Measurements from ENCODE around the gene ENTPD2.

The ENTPD2 gene

GRCh38 chr9:137029058-137029936 lies 24.6 kb downstream of the ENTPD2 start:
- peak in 12 of 14 donors; percentile 45 to 78 (median 67) for DNase-seq

DNA sequence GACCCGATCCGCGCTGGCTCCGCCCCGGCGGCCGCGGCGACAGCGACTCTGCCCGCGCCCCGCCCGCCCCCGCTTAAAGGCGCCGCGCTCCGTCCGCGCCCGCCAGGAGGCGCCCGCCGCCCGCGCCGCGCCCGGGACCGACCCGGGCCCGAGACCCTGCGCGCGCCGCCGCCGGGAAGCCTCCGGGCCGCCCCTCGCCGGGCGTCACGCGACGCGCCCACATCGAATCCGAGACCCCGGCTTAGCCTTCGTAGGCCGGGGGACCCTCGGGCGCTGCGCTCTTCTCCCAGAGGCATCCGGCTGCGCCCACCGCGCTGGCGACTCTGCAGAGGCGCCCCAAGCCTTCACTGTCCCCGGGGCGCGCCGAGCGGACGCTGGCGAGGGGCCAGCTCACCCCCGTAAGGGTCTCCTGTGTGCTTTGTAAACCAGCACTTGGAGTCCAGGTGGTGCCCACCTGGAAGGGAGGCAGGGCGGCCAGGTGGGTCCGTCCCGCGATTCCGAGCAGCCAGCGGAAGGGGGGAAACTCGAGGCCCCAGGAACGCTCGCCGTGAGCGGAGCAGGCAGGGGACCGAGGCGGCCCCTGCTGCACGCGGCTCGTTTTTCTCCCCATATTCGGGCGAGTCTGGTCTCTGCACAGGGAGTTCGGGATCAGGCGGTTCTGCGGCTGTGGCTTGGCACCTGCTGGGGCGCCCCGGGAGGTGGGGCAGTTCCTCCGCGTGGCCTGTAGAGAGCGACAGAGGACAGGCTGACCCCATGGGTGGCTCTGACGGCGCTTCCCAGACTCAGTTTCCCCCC lies 25.4 kb downstream of the ENTPD2 start:
- peak in 12 of 14 donors; percentile 42 to 84 (median 51) for DNase-seq

GRCh38 chr9:137027369-137028262 lies 26.2 kb downstream of the ENTPD2 start, which contains the start of gene ABCA2:
ABCA2 (minus strand) TSS chr9:137028237; CDS start chr9:137028140, 97 bp downstream.
- DNase-seq, result peak in 4 of 14 donors; percentile 33 to 67 (median 53)

DNA sequence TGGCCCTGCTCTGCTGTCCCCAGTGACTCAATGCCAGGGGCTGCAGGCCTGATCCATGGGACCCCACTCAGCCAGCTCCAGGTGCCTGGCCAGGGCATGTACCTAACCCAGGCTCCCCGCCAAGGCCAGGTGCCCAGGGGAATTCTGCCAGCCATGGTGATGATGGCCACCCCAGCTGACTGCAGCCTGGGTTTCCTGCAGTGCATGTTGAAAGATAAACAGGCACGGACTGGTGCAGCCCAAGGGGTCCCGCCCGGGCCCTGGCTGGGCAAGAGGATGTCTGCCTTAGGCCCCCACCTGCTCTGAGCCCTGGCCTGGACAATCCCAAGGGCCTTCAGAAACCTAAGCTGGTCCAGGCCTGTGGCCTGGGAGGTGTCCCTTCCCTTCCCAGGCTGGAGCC lies 27.0 kb downstream of the ENTPD2 start:
- DNase-seq, result peak in 4 of 14 donors; percentile 48 to 68 (median 55)

DNA sequence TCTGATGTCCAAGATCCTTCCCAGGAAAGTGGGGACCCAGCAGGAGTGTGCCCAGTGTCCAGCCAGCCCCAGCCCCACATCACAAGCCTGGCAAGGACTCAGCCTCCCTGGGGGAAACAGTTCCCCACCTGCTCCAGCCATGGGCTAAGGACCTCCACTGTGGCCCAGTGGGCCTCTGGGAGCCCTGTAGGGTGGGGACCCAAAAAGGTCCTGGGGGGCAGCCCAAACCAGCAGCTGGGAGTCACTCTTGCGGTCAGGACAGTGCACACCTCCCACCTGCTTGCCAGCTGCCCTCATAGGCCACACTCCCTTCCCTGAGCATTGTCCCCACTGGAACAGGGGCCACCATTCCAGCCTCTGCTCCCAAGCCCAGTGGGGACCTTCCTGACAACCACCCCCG lies 27.5 kb downstream of the ENTPD2 start:
- peak in 2 of 14 donors; percentile 42 to 48 for DNase-seq

GRCh38 chr9:137025517-137025966 lies 28.3 kb downstream of the ENTPD2 start:
- DNase-seq, result peak in 13 of 14 donors; percentile 73 to 98 (median 92)

- DNase-seq, result peak in 6 of 14 donors; percentile 43 to 79 (median 61)
Observed at GRCh38 chr9:137023583-137023991, 30.3 kb downstream of the ENTPD2 start.

DNA sequence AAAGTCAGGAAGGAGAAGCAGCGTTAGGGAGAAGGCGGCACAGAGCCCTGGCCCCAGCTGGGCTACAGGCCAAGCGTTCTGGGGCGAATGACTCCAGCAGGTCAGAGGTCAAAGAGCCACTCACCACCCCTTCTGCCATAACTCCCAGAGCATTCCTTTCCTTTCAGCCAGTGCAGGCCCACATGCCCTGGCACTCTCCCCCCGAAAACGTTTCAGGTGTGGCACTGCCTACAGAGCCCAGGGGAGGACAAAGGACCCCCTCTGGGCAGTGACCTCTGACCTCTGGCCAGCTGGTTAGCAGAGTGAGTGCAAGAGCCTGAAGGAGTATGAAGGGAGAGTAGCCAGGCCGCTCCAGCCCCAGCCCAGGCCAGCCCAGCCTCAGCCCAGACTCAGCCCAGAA lies 30.7 kb downstream of the ENTPD2 start:
- DNase-seq, result peak in 1 of 14 donors; percentile 43

DNA sequence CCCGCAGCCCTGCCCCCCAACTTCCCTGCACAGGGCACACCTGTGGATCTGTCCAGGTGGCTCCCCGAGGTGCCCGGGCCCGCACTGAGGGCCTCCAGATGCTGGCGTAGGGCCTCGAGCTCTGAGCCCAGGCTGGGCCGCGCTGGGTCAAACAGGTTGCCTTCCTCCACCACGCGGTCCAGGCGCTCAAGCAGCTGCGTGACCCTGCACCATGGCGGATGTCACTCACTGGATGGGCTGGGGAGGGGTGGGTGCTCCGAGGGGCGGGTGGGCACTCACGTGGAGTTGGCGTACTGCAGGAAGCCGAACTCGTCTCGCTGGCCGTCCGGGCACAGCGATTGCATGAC lies 31.2 kb downstream of the ENTPD2 start:
- no peak for DNase-seq

DNA sequence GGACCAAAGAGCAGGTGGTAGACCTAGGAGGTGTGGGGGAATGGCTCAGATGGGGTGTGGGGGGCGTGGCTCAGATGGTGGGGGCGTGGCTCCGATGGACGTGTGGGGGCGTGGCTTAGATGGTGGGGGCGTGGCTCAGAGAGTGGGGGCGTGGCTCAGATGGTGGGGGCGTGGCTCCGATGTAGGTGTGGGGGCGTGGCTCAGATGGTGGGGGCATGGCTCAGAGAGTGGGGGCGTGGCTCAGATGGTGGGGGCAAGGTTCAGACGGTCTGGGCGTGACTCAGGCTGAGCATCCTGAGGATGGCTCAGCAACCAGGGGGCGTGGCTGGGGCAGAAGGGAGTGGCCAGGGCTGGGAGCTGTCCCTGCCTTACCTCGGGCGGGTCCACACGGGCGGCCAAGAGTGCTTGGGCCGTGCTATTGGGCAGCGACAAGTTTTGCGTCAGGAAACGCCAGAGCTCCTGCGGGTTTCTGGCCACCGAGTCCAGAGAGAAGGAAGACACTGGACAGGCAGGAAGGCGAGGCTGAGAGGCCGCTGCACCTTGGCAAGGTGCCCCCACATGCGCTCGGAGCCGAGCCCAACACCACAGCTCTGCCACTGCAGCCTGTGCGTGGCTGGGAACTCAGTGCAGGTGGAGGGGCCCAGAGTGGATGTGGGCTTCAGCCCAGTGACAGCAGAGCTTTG lies 31.7 kb downstream of the ENTPD2 start:
- DNase-seq, result peak in 11 of 14 donors; percentile 42 to 92 (median 71)

GRCh38 chr9:137021568-137021978 lies 32.3 kb downstream of the ENTPD2 start:
- no peak for DNase-seq

DNA sequence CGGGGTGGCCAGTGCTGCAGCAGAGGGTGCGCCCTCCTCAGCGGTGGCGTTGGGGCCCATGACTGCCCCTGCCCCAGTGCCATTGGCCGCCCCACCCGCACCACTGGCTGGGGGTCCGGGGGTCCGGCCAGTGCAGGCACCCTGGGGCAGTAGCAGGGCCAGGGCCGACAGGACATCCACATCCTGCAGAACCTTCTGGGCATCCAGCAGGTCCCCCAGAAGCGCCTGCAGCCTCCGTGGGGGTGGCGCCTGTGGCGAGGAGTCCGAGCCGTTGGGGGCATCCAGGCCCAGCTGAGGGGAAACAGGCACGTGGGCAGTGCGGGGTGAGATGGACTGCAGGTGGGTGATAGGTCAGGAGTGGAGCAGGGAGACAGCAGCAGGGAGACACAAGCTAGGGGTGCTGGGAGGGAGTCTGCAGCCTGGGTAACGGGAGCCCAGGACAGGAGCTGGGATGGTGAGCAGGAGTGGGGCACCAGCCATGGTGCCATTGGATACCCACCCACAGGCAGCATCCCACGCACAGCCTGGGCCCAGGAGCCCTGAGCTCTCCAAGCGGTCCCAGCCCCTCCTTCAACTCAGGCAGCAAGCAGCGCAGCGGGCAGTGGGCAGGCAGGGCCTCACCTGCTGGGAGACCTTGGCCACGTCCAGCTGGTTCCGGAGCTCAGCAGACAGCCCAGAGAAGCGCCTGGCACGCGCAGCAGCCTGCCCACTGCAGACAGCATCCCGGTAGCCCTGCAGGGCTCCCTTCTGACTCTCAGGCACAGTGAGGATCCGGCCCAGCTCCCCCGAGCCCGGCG lies 32.9 kb downstream of the ENTPD2 start:
- peak in 1 of 14 donors; percentile 43 for DNase-seq

DNA sequence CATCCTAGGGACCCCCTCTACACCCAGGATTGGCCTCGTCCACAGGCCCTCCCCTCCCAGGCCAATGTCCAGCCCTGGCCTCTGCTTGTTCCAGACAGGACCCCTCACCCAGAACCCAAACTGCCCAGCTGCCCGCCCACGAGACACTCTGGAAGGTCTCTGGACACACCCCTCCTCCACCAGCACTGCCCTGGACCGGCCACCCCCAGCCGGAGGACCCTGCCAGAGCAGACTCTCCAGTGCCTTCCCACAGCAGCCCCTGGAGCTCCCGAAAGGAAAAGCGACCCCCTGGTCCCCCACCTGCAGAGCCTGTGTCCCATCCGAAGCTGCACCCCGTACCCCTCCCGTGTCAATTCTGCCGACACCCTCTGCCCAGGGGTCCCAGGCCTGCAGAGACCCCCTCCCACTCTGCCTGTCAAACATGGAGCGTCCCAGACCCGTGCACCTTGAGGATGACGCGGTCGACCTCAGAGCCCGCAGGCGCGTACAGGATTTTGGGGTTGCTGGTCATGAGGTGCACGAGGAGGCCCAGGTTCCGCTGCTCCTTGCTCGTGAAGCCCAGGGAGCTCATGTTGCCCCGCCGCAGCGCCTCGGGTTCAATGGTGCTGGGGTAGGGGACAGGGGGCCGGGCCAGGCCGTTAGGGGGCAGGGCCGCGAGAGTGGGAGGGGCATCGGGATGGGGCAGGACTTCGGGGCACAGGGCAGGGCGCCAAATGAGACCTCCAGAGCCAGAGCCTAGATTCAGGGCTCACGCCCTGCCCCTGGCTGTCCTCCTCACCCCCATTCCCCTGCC lies 33.8 kb downstream of the ENTPD2 start:
- DNase-seq, result no peak

GRCh38 chr9:137018761-137019559 lies 34.9 kb downstream of the ENTPD2 start:
- no peak for DNase-seq

DNA sequence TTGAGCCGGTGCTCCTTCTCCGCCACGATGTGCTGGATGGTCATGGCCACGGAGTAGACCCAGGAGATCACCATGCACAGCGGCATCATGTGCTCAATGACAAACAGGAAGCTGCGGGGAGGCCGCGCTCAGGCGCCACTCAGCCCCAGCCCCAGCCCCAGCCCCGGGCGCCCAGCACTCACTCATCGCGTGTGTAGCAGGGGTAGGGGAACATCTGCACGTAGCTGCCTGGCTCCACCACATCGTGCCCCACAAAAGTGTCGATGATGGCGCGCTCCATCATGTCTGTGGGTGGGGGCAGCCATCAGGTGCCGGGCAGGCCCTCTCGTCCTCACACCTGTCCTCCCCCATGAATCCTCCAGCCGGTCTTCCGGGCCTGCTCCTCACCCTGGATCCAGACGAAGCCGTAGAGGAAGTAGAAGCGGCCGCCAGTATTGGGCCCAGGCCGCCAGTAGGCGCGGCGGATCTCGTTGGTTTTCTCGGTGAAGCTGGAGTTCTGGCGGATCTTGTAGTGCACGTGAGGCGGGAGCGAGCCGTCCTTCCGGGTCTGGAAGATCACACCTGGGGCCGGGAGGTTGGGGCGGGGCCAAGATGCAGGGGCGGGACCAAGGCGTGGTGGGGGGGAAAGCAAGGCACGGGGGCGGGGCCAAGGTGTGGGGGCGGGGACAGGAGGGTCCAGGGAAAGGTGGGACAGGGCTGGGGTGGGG lies 35.9 kb downstream of the ENTPD2 start:
- DNase-seq, result no peak

DNA sequence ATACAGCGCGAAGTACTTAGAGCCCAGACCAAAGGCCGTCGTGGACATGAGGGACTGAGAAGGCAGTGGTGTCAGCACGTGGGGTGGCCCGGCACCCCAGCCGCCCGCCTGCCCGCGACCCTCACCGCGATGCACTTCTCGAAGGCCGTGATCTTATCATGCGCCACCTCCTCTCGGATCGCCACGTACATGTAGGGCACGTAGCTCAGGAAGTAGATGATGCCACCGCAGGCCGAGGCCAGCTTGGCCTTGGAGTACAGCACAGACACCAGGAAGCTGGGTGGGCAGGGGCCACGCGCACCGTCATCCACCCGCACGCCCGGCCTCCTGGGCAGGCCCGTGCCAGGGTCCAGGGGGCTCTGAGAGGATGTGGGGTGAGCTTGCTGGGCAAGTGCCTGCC lies 36.8 kb downstream of the ENTPD2 start:
- DNase-seq, result no peak

- no peak for DNase-seq
Observed at GRCh38 chr9:137016436-137016835, 37.4 kb downstream of the ENTPD2 start.

GRCh38 chr9:137015976-137016375 lies 37.9 kb downstream of the ENTPD2 start:
- no peak for DNase-seq
